Activated naive CD4-positive, alpha-beta T cell (primary cell): ENCODE data around the gene PDX1.

Source experiments
- DNase-seq, 4 experiments: peaks; one replicate each; lab custom pipeline; 2025; lab: John Stamatoyannopoulos, UW

Gene PDX1

DNA sequence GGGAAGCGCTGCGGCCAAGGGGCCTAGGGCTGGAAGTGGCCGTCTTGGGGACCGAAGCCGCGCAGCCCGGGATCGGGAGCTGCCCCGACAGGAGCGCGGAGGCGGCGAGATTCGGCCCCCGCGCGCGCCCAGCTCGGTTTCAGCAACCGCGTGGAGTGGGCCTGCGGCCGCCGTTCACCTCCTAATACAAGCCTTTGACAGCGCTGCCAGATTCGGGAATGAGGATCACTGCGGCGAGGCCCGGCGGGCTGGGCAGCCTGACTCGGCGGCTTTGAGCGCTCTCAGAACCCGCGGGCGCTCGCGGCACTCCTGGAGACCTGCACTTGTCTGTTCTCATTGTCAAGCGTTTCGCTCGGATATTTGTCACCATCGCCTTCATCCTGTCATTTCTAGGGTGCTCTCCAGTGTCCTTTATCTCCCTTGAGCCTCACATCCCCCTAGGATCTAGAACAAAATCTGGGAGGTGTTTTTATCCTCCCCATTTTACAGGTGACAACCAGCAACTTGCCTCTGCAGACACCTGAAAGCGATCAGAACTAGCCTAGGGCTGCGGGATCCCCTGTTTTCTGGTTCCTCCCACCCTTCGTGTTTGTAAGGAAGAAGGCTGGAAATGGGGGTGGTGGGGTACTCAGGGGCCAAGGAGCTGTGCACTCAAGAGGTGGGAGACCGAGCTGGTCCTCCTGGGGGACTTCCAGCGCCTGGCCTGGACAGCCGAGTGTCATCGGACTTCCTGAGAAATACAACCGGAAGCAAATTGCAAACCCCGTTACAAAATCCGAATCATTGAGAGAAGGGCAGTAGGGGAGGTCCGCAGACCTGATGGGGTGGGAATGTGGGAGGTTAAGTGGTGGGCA is 50.8 kb downstream of the PDX1 start:
- no peak for DNase-seq

DNA sequence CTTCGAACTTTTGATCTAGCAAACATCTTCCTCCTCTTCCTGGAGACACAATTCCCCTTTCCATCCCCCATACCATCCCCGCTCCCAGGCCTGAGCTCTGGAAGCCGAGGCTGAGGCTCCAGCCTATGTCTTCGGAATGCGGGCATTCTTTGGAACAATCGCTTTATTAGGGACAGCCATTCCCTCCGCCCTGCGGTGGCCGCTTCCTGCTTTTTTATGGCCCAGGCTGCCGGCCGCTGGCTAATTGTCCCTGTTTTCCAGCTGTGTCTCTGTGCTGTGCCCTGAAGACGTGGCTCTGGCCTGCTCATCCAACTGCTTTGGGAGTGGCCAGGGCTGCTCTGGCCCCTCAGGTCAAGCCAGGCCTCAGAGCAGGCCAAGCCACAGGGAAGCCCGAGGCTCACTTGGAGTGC is 51.4 kb downstream of the PDX1 start:
- DNase-seq, result no peak

DNA sequence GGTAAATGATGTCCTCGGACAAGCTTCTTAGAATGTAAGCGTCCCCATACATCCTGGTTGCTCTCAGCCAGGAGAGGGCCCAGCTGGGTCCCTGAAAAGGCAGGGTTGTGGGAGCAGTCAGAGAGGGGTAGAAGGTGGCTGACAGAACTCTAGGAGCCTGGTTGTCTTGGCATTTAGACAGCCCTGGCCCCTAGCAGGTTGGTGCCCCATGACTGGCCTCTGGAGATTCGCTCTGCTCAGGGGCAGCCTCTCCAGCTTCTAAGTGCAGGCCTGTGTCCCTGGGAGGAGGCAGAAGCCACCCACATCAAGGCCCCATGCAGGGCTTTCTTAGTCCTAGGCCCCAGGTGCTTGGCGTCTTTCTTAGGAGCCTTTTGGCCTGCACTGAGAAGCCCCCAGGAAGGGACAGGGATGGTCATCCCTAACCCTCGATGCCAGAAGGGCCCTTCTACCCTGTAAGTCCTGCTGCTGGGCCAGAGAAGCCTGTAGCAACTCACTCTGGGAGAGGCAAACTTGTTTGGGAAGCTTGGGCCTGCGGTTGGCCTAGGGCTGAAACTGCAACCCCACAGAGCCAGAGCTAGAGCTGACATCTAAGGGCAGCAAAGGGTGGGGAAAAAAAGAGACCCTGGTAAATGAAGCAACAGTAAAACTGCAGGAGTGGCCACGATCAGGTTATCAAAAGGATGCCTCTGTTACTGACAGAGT is 52.1 kb downstream of the PDX1 start:
- DNase-seq, result no peak

DNA sequence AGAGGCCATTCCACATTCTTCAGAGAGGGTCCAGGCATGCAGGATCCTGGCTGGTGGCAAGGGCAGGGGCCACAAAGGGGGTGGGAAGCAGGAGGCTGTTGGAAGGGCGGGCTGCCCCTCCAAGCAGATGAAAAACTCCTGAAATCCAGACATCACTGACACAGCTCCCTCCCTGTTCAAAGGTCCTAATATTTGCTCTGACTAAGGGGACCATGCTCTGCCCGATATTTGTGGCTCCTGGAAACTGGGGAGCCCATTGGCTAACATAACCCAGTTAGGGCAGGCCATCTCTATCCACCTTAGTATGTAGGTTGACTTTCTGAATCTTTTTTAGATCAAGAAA is 52.6 kb downstream of the PDX1 start:
- DNase-seq, result no peak

DNA sequence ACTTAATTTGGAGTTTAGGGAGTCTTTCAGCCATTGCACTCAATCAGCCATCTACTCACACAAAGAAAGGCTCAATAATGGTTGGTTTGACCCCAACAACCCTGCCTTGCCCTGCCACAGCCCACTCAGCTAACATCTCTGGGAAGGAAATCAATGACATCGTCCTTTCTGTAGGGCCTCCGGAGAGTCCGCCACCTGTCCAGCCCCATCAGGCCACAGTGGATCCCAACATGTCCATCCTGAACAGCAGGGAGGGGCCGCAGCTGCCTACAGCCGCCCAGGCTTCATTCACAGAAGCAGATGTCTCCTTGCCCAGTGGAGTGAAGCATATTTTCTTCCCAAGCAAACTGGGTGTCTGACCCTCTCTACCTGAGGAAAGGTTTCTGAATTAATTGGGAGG is 53.5 kb downstream of the PDX1 start:
- DNase-seq, result no peak

DNA sequence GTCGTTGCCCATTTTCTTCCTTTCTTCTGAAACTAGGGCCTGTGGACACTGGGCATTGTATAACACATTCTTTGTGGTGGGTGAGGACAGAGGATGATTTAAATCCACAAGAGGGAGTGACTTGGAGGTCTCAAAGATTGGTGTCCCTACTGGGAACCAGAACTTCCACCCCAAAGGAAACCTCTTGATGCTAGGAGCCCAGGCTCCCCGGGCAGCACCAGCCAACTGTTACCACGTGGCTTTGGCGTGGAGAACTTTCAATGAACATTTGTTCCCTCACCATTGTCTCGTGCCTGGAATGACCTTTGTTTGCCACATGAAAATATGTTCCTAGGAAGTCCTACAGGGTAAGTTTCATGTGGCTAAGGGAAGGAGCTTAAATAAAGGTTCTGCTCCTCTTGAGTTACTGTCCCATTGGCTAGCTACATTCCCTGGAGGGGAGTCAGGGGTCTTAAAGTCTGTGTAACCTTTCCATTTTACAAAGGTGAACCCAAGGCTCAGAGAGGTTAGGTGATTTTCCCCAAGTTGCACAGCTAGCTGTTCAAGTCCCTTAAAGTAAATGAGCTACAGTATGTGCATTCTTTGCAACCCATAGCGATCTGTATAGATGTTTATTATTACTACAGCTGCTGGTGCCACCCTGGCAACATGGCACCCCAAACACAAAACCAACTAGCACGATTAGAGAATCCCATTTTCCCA is 54.3 kb downstream of the PDX1 start:
- no peak for DNase-seq
